AG10803 (cell line): ENCODE results near the gene SH2D6.

Experiments
- DNase-seq: peaks from one replicate; pipeline ENCODE4 v3.0.0; 2010; ENCODE audit warnings: low read depth
- H3K4me3 ChIP-seq: 2 replicates; pipeline ENCODE4 v1.5.1; 2011; ENCODE audit warnings: mild to moderate bottlenecking, low read length, control low read depth
- CTCF ChIP-seq: conservative IDR thresholded peaks from 2 replicates; pipeline ENCODE4 v1.5.1; 2011; ENCODE audit warnings: mild to moderate bottlenecking, low read length, control low read depth, inconsistent platforms

The SH2D6 gene

GRCh38 chr2:85390941-85391669 is 27.4 kb upstream of the SH2D6 start:
- DNase-seq = peak; percentile 33
- H3K4me3 ChIP-seq = no peak overlapping the region
- TF ChIP-seq CTCF = peak; percentile 69

GRCh38 chr2:85393836-85394235 is 24.7 kb upstream of the SH2D6 start:
- no peak overlapping the region for H3K4me3 ChIP-seq
- no peak for TF ChIP-seq CTCF
- DNase-seq = peak; percentile 56

- no peak for TF ChIP-seq CTCF
- DNase-seq = no peak
Measured at GRCh38 chr2:85394261-85394681, 24.2 kb upstream of the SH2D6 start.

GRCh38 chr2:85394976-85395375 is 23.5 kb upstream of the SH2D6 start:
- no peak for TF ChIP-seq CTCF
- H3K4me3 ChIP-seq = no peak overlapping the region
- no peak for DNase-seq

More at GRCh38 chr2:85394261-85394681, 24.2 kb upstream of the SH2D6 start:
- no peak overlapping the region for H3K4me3 ChIP-seq

GRCh38 chr2:85395912-85396475 is 22.5 kb upstream of the SH2D6 start:
- no peak for DNase-seq
- no peak for TF ChIP-seq CTCF
- H3K4me3 ChIP-seq = no peak overlapping the region

GRCh38 chr2:85396531-85397470 is 21.7 kb upstream of the SH2D6 start:
- H3K4me3 ChIP-seq = no peak overlapping the region
- no peak for TF ChIP-seq CTCF
- DNase-seq = no peak
